Measurements from ENCODE around the gene MYH4.

Gene MYH4

DNA sequence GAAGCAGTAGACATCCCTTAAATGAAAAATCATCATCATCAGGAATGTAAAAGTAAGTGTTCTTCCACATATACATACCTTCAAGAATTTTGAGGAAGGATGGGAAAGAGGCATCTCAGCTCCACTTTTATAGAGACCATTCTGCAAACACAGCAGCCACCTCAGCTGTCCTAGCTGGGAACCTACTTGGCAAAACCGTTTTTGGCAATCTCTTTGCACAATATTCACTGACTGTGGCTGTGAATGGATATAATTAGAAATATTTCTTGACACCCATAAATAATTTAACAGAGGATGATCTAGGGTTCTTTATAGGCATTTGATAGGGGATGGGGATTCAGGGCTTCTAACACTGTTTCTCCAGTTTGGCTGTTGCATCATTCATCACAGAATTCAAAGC is at the start of gene MYH4:
MYH4 (minus strand) TSS at position 101 of the 400 bp plus-strand sequence. CDS start 2,814 bp downstream, outside the sequence.
- DNase-seq = no peak

DNA sequence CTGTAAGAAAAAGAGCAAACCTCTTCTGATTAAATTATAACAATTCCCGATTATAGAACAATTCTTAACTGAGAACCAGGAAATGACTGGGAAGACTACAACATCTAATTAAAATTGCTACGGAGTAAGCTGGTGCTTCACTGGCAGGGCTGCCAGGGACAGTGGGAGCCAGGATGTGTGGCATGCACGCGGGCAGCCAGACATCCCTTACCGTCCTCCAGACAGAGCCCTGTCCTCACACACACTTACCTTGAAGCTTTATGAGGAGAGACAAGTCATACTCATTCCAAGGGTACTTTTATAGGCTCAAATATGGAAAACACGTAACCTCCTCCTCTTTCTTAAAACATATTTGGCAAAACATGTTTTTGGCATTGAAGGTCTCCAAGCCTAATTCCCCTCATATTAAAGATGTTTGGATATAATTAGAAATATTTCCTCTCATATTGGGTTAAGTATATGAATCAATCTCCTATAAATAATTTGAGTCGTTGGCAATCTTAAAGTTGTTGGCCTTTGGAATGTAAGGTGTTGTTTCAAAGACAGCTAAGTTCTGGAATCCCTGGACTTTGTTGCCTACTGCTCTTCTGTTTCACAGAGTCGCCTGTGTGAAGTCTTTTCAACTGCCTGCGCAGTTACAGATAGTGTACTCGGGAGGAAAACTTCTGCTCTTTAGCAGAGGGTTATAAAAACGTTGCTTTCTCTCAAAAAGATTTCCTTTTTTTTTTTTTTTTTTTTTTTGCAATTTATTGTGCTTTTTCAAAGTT is 49.1 kb upstream of the MYH4 start, which contains the start of gene MYH1:
MYH1 (minus strand) TSS at position 272 of the 767 bp plus-strand sequence. CDS start 1,900 bp downstream, outside the sequence.
- no peak for DNase-seq

DNA sequence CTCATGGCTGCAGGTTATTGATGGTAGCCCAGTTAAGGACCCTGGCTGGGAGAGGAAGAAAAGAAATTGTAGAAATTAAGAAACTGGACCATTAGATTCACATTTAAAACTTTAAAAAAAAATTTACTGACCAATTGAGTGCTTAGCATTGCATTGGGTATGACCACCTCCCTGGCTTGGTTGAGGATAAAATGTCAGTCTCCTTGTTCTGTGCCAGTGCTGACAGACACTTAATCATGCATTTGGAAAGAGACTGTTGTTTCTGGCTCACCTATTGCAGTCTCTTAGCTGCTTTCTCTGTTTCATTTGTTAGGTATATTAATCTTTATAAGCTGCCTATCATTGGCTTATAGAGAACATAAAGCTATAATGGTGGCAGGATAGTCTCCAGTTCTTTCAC is 47.3 kb upstream of the MYH4 start:
- no peak for DNase-seq

DNA sequence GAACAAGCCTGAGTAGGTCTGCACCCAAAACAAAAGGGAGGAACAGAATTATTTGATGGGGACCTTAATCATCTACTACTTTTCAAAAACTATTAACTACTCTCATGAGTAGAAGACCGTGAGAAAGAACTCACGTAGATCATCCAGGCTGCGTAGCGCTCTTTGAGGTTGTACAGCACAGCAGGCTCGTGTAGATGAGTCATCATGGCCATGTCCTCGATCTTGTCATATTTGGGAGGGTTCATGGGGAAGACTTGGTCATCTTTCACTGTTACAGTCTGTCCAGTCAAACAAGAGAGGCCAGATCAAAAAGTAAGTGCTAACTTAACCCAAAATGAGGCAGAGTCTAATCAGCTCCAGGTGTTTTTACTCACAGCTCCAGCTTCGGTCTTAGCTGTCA is 46.7 kb upstream of the MYH4 start:
- DNase-seq = no peak

DNA sequence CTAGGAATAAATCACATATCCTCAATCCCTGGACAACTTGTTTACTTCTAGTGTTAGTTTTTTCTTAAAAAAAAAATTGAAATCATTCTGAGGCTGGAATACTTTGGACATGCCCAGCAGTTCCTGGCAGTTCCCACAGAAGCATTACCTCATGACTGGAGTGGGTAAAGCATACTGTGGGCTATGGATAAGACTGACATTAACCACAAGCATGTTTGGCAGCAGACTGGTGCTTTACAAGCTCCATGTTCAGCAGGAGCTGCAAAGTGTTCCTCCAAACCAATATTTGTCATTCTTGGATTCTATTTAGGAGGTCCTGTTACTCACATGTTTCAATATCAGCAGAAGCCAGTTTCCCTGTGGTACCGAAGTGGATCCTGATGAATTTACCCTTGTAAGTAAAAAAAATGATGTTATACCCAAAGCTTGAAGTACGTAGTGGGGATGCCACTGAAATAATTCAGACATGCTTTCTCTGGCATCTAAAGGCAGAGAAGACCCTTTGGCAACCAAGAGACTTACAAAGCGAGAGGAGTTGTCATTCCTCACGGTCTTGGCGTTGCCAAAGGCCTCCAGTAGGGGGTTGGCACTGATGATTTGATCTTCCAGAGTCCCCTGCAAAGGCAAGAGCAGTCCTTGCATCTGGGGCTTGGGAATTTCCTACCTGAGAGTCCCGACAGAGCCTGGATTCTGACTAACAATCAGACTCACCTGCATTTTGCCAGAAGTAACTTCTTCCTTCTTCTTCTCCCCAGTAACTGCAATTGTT is 44.1 kb upstream of the MYH4 start:
- no peak for DNase-seq

DNA sequence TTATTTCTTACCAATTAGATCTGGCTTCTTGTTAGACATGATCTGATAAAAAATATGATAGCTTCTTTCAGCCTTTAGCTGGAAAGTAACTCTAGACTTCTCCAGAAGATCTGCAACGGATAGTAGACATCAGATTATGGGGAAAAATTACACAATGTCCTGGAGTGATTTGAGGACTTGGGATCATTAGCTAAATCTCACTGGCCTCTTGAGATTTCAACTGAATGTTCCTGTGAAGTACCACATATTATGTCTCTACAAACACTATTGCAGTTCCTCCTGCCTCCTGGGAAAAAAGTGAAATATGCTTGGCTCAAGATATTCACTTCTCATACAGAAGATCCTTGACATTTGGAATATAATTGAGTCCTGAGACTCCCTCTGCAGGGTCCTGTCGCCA is 43.5 kb upstream of the MYH4 start:
- no peak for DNase-seq

DNA sequence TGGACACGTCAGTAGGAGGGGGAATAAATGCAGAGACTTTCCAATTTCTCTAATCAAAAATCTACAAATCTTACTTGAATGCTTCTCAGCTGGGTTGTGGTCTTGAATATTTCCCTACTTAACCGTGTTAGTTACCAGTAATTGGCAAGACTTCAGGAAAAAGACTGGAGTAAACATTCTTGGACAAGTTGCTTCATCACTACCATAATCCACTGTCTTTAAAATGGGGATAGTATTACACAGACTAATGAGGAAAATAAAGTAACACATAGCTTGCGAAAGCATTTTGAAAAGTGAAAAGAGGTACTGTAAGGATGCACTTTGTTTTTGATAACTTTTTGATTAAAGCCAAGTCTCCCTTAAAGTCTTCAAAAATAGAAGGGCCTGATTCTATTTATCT is 30.6 kb upstream of the MYH4 start:
- DNase-seq = no peak

DNA sequence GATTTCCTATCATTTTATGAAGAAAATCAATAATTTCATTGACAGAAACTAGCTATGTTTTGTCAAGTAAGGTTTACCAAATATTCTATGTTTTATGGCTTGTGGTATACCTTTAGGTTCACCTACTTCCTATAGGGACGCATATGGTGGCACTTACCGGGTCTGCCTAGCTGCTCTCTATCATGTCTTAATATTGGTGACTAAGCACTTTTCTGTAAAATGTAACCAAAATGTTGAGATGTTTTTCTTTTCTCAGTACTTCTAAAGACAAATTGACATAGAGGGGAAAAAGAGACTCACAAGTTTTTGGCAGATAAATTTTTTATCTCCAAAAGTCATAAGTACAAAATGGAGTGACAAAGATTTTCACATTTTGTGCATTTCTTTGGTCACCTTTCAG is 22.6 kb upstream of the MYH4 start:
- DNase-seq = no peak

DNA sequence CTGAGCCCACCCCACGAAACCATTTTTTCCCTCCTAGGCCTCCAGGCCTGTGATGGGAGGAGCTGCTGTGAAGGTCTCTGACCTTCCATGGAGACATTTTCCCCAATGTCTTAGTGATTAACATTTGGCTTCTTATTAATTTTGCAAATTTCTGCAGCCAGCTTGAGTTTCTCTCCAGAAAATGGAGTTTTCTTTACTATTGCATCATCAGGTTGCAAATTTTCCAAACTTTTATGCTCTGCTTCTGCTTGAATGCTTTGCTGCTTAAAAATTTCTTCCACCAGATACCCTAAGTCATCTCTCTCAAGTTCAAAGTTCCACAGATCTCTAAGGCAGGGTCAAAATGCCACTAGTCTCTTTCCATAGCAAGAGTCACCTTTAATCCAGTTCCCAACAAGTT is 12.9 kb upstream of the MYH4 start:
- no peak for DNase-seq

DNA sequence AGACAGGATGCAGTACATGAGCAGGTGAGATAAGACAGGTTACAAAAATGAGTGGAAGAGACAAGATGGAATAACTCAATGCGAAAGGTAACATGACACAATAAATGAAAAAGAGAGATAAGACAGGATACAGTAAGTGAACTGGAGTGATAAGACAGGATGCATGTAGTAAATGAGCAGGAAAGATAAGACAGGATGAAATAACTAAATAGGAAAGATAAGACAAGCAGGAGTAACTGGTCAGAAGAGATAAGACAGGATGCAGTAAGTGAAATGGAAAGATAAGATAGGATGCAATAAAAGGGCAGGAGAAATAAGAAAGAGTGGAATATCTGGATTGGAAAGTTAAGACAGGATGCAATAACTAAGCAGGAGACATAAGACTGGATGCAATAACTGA is 8.3 kb upstream of the MYH4 start:
- no peak for DNase-seq

DNA sequence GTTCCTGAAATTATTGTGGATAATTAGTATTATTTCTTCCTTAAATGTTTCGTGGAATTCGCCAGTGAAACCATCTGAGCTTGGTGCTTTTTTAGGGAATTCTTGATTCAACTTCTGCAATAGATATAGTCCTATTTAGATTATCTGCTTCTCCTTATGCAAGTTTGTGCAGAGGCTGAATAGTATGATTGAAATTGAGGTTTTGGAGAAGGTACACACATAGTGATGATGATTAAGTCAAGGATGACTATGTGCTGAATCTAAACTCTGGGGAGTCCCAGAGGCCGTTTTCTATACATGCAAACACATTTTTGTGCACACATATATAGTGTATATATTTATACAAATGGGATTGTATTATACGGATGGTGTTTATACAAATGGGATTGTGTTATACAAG is 5.2 kb upstream of the MYH4 start:
- DNase-seq = no peak

DNA sequence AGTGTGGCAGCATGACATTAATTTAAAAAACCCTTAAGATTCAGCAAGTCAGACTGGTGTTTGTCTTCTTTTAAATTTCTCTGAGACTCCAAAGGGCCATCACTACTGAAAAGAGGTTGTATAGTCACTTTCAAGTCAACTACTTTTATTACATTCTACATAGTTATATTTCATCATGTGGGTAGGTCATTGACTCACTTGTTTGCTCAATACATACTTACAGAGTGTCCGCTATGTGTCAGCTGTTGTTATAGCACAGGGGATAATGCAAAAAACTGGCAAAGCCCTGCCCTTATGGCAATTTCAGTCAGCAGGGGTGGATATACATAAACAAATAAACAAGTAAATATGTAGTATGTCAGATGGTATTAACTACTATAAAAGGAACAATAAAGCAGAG is 2.5 kb upstream of the MYH4 start:
- no peak for DNase-seq

DNA sequence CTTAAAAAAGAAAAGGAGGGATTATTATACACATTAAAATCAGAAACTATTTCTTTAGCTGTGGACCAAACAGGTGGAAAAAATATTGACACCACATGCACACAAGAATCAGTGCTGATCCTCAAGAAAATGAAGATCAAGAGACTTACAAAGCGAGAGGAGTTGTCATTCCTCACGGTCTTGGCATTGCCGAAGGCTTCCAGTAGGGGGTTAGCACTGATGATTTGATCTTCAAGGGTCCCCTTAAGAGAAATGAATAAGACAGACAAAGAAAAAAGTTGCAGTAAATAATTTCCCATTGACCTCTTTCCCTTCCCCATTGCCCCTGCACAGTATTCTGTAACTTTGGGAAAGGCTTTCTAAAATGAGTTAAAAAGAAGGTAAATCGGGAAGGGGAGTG is 6.0 kb downstream of the MYH4 start:
- no peak for DNase-seq

DNA sequence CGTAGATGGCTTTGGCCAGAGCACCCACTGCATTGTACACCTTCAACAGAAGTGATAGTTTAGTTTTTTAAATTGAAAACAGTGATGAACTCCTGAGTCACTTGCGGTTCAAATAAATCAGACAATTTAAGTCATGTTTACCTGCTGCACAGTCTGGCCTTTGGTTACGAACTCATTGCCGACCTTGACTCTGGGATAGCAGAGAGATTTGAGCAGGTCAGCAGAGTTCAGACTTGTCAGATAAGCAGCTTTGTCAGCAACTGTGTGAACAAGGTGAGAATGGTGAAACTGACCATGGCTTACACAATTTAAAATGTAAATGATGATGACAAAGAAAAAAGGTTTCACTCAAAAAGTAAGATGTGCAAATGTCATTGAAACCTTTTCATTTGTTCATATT is 9.3 kb downstream of the MYH4 start:
- DNase-seq = no peak

DNA sequence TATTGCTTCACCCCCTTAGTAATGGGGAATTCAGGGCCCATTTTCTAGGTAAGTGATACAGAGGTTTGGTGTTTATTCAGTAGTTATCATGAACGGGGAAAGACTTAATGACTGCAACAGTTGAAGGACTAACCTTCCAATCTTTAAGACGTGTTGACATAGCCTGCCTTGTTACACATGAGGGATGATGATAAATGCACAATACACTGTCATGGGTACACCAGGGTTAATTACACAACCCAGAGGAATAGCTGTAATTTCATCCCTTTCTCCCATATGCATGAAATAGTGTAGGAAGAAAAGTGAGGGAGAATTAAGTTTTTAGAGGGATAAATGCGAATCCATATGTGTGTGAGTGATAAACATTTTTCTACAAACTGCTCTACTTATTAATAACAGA is 10.7 kb downstream of the MYH4 start:
- no peak for DNase-seq

DNA sequence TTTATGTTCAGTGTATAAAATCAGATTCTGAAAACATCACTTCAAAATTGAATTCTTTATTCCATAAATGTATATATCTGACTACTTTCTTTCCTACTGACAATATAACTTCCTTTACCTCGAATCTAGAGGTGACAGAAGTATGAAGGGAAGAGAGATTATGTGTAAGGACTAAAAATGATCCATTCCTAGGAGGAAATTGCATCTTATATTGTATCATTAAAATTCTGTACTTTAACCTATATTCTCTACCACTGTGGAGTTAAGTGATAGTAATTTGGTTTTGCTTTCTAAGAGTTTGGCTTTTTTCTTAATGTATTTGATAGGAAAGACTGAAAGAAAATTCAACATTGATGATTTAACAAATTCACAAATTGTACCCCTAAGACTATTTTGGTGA is 11.4 kb downstream of the MYH4 start:
- DNase-seq = no peak

DNA sequence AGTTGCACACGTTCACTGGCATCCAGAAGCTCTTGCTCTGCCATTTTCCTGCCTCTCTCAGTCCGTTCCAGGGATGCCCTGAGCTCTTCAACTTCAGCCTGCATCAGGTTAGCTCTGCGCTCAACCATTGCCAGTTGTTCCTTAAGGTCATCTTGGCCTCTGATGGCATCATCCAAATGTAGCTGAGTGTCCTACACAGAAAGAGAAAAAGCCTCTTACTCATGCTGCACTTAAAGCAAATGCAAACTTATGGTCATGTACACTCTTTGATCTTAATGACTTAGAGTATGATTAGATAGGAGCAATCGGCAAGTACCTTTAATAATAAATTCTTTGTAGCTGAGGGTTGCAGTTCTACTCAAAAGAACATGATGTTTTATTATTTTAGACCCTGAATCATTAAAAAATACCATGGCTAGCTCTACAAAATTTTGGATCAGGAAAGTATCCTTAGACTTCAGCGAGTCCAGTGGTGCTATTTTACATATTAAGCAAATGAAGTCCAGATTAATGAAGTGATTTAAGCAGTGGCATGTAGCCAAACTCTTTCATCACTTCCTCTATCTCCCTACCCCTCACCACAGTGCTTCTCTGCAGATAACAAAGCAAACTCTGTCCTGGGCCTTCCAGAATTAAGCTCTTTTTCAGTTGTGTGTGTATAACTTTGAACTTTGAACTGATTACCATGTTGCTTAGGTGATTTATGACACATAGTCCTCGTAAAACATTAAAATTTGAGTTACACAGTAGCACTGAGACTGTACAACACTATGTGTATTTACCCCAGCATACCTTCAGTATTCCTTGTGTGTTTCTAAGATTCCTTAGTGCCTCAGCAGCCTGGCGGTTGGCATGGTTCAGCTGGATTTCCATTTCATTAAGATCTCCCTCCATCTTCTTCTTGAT is 22.1 kb downstream of the MYH4 start:
- DNase-seq = no peak

DNA sequence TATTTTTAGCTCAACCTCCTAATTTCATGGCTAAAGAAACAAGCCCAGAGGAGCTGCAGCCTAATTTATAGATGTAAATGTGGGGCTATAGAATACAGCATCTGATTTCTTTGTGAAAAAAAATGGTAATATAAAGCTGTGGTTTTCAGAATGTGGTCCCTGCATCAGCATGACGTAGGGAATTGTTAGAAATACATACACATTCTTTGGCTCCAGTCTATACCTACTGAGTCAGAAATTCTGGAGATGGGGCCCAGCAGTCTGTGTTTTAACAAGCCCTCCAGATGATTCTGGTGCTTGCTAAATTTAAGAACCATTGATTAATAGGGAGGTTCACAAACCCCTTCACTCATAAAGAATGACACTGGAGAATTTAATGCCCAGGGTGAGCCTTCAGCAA is 29.5 kb downstream of the MYH4 start:
- no peak for DNase-seq

DNA sequence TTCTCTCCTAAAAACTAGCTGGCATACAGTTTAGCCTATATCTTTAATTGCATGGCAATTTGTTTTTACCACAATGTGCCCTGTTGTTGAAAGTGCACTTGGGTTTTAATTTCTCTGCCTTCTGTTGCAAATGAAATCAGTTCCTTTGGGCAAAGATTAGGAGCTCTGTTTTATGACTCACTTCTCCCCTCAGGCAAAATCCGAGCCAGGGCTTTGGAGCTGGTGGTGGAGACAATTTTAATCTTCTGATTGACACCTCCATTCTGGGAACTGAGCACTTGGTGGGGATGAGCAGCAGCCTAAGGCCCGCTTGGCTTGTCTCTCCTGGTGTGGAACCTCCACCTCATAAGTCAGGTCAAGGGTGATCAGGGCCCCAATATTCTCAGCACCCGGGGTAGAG is 34.3 kb downstream of the MYH4 start:
- no peak for DNase-seq

DNA sequence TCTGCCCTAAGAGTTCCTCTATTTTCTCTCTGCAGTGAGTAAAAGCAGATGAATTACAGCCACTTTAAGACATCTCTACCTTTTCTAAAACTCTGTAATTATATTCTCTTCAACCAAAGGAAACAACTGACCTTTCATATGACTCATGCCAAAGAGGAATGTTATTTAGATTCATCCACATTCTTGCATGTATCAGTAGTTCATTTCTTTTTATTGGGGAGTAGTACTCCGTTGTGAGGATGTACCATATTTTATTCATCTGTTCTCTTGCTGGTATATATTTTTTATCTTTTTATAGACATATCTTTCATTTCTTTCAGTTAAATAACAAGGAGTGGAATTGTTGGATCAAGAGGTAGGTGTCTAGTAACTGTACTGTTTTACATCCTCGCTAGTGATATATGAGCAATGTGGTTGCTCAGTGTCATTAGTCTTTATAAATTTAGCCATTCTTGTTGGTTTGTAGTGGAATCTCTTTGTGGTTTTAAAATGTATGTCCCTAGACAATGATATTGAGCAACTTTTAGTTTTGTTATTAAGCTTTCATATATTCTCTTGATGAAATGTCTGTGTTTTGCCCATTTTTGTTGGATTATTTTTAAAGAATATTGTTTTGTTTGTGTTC is 39.8 kb downstream of the MYH4 start:
- DNase-seq = no peak

DNA sequence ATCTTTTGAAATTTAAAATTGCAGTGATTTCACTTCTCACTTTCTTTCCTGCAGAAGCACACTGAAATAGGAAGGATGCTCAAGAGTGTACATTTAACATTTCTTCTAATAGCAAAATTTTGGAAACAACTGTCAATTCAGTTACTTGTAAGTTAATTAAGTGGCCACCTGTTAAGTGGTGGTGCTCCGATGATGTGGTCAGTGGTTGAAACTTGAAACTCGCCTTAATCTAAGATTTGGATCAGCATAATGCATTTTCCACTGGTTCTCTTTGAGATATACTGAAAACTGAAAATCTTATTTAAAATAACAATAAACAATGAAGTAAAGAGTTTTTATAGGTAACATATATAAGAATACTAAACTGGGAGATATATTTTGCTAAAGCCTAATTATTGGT is 40.6 kb downstream of the MYH4 start:
- no peak for DNase-seq

DNA sequence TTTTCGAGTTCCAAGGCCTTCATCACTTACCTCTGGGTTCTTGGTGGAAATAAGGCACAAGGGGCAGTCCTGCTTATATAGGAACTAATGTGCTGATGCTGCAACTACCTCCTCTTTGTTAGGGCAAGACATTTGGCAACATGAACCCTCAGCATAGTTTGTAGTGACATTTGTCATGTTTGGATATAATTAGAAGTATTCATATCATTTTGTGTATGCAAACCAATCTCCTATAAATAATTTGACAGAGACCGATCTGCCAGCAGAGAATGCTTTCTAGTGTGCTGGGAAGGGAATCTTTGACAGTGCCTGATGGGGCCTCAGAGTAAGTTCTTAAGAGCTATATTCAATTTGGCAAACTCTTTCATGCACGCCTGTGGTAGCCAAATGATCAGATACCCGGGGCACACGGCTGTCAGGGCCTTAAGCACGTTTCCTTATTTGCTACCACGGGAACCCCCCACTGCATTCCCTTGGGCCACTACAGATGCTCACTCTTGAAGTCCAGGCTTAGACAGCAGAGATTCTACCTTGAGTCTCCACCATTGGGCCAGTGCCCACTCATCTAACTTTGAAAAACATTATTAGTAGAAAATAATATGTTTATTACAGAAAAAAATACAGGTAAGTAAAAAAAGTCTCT is 47.3 kb downstream of the MYH4 start, which contains the start of gene MYH8:
MYH8 (minus strand) TSS at position 51 of the 643 bp plus-strand sequence. CDS start 1,723 bp downstream, outside the sequence.
- DNase-seq = no peak

Measured in NCI-H526 treated with DMSO at 0.1 percent for 48 hours (cell line).